ENCODE measurements around the gene CFAP99.
A peak's percentile ranks its signal among the peaks of the same experiment; 100 is the strongest.

The CFAP99 gene

GRCh38 chr4:2486981-2487380 is 68.2 kb downstream of the CFAP99 start:
- no peak for DNase-seq
- intact Hi-C loops (cut with DNase I): no loop called here

GRCh38 chr4:2487632-2488031 is 68.9 kb downstream of the CFAP99 start:
- intact Hi-C loops (cut with DNase I): no loop called here
- no peak for DNase-seq

GRCh38 chr4:2489081-2489805 is 70.5 kb downstream of the CFAP99 start:
- no peak for DNase-seq
- intact Hi-C loops (cut with DNase I): no loop called here

- no peak for DNase-seq
- intact Hi-C loops (cut with DNase I): no loop called here
These were observed 71.2 kb downstream of the CFAP99 start for GRCh38 chr4:2489841-2490552.

- intact Hi-C loops (cut with DNase I): no loop called here
- no peak for DNase-seq
These were observed 74.2 kb downstream of the CFAP99 start for GRCh38 chr4:2492970-2493369.

- intact Hi-C loops (cut with DNase I): no loop called here
- DNase-seq: no peak
These were observed 76.2 kb downstream of the CFAP99 start for GRCh38 chr4:2494992-2495391.

GRCh38 chr4:2497324-2497723 is 78.6 kb downstream of the CFAP99 start:
- intact Hi-C loops (cut with DNase I): no loop called here
- no peak for DNase-seq

- intact Hi-C loops (cut with DNase I): no loop called here
- no peak for DNase-seq
These were observed 79.2 kb downstream of the CFAP99 start for GRCh38 chr4:2497931-2498330.

GRCh38 chr4:2500547-2500946 is 81.8 kb downstream of the CFAP99 start:
- intact Hi-C loops (cut with DNase I): no loop called here
- DNase-seq: no peak

GRCh38 chr4:2501034-2501594 is 82.4 kb downstream of the CFAP99 start:
- intact Hi-C loops (cut with DNase I): no loop called here
- no peak for DNase-seq

GRCh38 chr4:2503809-2504208 is 85.1 kb downstream of the CFAP99 start:
- intact Hi-C loops (cut with DNase I): no loop called here
- DNase-seq: peak in 1 of 10 donors; percentile 14

- intact Hi-C loops (cut with DNase I): no loop called here
- DNase-seq: peak in 3 of 10 donors; percentile 20 to 26 (median 20)
These were observed 88.5 kb downstream of the CFAP99 start for GRCh38 chr4:2507259-2507658.

- DNase-seq: peak in 3 of 10 donors; percentile 30 to 54 (median 38)
- intact Hi-C loops (cut with DNase I): no loop called here
These were observed 89.1 kb downstream of the CFAP99 start for GRCh38 chr4:2507855-2508254.

- intact Hi-C loops (cut with DNase I): no loop called here
- DNase-seq: peak in 4 of 10 donors; percentile 43 to 80 (median 66)
These were observed 91.8 kb downstream of the CFAP99 start for GRCh38 chr4:2510351-2511259.

GRCh38 chr4:2511645-2512131 is 92.9 kb downstream of the CFAP99 start:
- intact Hi-C loops (cut with DNase I): no loop called here
- DNase-seq: peak in 3 of 10 donors; percentile 57 to 76 (median 66)

Measured in posterior cingulate gyrus (tissue), 11 donors.